GM12891 (cell line): Measurements from ENCODE around the gene SMAD3.

Experiments used
- POLR2A ChIP-seq: IDR thresholded peaks from 2 replicates; pipeline ENCODE4 v1.6.1; 2011; ENCODE audit warnings: low read depth, low read length, control low read depth
- POLR2AphosphoS5 ChIP-seq: IDR thresholded peaks from 2 replicates; pipeline ENCODE4 v1.6.1; 2011; ENCODE audit warnings: low read depth, low read length, control low read depth
- SPI1 ChIP-seq: IDR thresholded peaks from 2 replicates; pipeline ENCODE4 v1.6.1; 2011; ENCODE audit warnings: low read depth, low read length, control low read depth
- TAF1 ChIP-seq: IDR thresholded peaks from 2 replicates; pipeline ENCODE4 v1.6.1; 2011; ENCODE audit warnings: low read depth, low read length, control low read depth

DNA sequence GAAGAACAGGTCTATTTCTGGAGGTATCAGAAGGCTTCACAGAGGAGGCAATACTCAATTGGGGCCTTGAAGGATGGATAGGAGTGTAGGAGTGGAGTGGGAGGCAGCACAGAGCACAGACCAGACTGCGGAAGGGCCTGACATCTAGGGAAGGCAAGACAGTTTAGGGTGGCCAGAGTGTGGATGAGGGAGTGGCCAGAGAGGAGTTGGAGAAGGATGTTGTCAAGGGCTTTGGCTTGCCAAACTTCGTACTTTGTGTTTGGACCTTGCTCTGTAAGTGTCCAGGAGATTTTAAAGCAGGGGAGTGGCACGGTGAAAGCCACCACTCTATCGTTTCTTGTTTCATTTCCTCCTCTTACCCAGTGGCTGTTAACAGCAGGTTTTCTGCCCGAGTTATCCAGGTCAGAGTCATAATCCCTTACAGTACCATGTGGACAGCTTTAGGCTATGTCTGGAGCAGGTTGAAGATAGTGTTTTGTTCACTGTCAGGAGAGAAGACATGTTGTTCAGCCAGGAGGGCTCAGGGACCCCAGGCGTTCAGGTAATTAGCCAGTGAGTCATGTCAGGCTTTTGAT is 12.3 kb downstream of the SMAD3 start:
- TF ChIP-seq POLR2A (no peak), POLR2AphosphoS5 (no peak), TAF1 (no peak), SPI1 (peak; percentile 83)
